HG03159 (cell line): Measurements from ENCODE around the gene MAST2.
"Not testable (repeated sequence)": the region's sequence is repeated elsewhere in the genome, so short reads cannot be mapped to it uniquely, and the experiment has no call there.

Source experiments
- ATAC-seq: cut with Tn5 transposase; IDR thresholded peaks from one replicate; pipeline ENCODE4 v1.9.1; 2021; ENCODE audit warnings: mild to moderate bottlenecking, moderate library complexity; ENCODE audit not compliant: unreplicated experiment

The MAST2 gene

DNA sequence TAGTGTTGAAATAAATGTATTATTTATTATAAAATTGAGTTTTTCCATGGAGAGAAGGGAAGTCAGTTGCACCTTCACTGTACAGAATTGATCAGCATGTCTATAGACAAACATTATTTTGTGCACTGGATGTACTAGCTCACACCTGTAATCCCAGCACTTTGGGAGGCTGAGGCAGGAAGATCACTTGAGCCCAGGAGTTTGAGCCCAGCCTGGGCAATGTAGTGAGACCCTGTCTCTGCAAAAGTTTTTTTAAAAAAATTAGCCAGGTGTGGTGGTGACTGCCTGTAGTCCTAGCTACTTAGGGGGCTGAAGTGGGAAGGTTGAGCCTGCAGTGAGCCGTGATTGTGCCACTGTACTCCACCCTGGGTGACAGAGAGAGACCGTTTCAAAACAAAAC is 87.7 kb downstream of the MAST2 start:
- ATAC-seq = no peak

- ATAC-seq = no peak
Observed at GRCh38 chr1:45892068-45892785, 88.8 kb downstream of the MAST2 start.

- no peak for ATAC-seq
Observed at GRCh38 chr1:45894331-45894730, 90.9 kb downstream of the MAST2 start.

DNA sequence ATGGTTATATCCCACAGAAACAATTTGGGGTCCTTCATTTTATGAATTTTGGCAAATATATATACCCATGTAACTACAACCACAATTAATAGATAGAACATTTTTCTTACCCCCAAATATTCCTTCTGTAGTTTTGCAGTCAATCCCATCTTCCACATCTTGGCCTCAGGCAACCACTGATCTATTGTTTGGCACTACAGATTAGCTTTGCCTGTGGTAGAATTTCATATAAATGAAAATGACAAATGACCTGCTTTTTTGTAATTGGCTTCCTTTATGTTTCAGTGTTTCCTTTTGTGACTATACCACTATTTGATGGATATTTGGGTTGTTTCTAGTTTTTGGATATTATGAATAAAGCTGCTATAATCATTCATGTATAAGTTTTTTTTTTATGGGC is 91.5 kb downstream of the MAST2 start:
- no peak for ATAC-seq

- no peak for ATAC-seq
Observed at GRCh38 chr1:45895406-45895805, 92.0 kb downstream of the MAST2 start.

- ATAC-seq = no peak
Observed at GRCh38 chr1:45906883-45907282, 103.5 kb downstream of the MAST2 start.

DNA sequence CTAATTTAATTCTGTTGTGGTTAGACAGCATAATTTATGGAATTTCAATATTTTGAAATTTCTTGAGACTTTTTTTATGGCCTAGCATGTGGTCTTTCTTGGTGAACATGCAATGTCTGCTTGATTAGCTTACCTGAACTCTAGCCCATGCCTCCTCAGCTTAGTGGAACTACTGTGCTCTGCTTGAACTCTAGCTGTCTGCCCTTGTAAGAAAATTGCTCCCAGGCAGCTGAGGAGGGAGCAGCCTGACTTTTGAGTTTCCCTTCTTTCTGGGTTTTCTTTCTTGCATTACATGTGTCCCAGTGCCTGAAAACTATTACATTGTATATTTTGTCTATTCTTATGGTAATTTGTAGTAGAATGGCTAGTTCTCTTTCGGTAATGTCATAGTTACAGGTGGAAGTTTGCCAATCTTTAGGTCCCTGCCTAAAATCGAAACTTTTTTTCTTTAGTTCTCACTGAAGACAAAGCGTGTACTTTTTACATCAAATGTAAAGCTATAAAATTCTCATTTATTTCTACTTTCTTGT is 105.3 kb downstream of the MAST2 start:
- ATAC-seq = no peak

GRCh38 chr1:45911634-45912033 is 108.2 kb downstream of the MAST2 start:
- ATAC-seq = no peak

DNA sequence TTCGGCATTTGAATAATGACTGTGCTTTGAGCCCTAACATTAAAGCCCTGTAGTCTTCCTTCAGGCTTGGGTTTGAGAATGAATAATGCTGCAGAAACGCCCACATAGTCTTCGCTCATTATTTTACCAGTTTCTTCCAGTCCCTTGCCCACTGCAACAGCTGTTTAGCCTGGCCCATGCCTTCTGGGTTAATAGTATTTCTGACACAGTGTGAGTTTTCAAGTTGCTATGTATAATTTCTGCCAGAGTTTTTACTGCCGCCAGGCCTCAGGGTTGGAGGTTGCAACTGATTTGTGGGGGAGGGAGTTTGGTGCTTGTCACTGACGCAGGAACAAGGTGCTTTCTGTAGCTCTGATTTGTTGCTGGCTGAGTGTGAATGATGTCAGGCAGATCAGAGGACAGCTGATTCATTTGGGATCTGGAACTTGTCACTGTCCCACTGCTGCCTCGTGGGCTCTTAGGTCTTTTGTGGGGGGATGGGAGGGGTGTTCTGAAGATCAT is 109.8 kb downstream of the MAST2 start:
- ATAC-seq = no peak

GRCh38 chr1:45913731-45914501 is 110.5 kb downstream of the MAST2 start:
- no peak for ATAC-seq

DNA sequence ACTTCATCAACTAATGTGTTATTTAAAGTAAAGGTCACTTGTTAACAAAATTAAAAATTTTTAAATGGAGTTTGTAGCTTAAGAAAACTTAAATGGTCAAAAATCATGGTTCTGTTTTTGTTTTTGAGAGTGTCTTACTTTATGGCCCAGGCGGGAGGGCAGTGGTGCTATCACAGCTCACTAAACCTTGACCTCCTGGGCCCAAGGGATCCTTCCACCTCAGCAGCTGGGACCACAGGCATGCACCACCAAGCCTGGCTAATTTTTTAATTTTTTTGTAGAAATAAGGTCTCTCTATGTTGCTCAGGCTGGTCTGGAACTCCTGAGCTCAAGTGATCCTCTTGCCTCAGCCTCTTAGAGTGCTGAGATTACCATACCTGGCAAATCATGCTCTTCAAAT is 111.4 kb downstream of the MAST2 start:
- ATAC-seq = no peak

GRCh38 chr1:45922374-45922773 is 119.0 kb downstream of the MAST2 start:
- ATAC-seq = no peak

- no peak for ATAC-seq
Observed at GRCh38 chr1:45922813-45923212, 119.4 kb downstream of the MAST2 start.

DNA sequence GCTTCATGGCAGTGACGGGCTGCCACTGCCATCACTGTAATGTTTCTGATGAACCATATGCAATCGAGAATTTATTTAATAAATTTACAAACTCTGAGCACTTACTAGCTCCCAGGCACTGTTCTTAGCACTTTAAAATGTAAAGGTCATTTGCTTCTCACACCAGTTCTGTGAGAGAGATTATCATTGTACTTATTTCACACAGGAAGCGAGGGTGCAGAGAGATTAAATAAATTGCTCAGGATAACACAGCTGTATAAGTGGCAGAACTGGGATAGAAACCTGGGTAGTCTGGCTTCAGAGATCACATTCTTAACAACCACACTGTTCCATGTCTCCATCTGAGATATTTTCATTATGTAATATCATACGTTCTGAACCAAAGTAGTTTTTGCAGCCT is 119.9 kb downstream of the MAST2 start:
- no peak for ATAC-seq

DNA sequence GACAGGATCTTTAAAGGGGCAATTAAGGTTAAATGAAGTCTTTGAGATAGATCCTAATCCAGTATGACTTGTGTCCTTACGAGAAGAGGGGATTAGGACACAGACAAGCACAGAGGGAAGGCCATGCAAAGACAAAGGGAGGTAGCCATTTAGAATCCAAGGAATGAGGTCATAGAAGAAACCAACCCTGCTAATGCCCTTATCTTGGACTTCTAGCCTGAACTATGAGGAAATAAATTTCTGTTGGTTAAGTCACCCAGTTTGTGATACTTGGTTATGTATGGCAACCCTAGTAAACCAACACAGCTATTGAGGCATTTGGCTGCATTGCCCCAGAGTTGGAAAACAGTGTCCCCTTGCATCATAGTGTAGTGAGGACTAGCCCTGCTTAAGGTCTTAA is 121.3 kb downstream of the MAST2 start:
- no peak for ATAC-seq

DNA sequence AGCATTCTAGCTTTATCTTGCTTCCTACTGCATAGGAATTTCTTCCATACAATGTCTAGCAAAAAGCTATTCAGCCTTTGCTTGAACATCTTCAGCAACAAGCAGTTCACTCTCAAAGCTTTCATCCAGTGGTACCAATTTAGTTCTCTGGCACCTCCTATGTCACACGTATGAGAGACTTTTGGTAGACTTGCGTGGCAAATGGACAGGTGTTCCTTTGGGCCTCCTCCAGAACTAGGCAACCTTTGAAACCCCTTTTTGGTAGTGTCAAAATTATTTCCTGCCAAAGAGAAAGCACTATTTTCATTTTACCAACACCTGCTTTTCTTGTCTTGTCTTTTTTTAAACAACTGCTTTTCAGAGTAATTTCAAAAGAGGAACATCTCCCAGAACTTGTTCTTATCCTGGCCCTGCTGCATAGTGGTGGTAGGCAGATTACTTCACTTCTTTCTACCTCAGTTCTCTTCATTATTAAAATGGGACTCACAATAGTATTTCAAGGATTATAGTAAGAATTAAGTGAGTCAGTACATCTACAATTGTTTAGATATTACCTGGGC is 122.4 kb downstream of the MAST2 start:
- no peak for ATAC-seq

DNA sequence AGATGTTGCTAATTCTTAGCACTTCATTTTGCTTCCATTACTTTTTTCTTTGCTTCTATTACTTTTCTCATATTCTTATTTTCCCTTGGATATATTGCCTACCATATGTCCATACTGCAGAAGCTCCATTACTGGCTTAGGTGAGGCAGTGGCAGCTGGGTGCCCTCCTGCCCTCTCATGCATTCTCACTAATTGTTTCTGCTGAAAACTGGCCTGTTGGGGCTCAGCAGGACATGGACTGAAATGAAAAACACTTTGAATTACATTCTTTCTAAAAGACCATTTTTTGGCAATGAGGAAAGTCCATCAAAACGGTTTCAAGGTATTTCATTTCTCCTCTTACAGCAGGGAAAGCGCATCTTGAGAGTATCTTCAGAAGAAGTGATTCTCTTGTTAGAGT is 122.9 kb downstream of the MAST2 start:
- no peak for ATAC-seq

DNA sequence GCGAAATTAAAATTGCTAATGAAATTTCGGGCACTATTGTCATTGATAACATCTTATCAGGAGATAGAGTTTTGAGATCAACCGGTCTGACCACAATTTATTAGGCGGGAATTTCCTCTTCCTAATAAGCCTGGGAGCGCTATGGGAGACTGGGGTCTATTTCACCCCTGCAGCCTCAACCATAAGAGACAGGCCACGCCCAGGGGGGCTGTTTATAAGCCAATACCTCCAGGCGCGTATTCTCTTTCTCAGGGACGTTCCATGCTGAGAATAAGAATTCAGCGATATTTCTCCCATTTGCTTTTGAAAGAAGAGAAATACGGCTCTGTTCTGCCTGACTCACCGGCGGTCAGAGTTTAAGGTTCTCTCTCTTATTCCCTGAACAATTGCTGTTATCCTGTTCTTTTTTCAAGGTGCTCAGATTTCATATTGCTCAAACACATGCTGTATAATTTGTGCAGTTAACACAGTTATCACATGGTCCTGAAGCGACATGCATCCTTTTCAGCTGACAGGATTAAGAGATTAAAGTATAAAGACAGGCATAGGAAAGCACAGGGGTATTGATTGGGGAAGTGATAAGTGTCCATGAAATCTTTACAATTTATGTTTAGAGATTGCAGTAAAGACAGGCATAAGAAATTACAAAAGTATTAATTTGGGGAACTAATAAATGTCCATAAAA is 124.0 kb downstream of the MAST2 start:
- not testable (repeated sequence) for ATAC-seq

GRCh38 chr1:45928486-45929205 is 125.2 kb downstream of the MAST2 start:
- ATAC-seq = no peak

DNA sequence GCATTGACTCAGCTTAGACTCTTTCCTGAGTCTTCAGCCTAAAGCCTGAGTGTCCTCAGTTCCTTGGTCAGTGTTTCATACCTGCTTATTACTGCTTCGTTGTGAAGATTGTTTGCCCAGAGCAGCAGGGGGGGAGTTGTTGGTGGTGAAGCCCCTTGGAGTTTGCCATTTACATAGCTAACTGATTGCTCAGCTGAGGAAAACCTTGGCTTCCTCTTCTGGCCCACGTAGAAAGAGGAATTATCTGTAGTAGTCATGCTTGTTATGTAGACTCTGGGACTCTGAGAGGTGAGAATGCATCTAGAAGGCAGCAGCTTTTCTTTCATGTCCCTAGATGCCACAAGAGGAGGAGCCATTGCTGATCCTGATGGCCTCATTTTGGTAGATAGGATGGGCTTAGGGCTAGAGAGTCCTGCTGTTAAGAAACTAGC is 125.9 kb downstream of the MAST2 start:
- no peak for ATAC-seq
